Endothelial cell (in vitro differentiated cells): ENCODE data around the gene ACY1. TPM values are rescaled to one million over a fixed set of nuclear protein-coding genes. Genes with fewer than 3 reads are reported as not detected.

Experiments
- DNase-seq: peaks from one replicate; pipeline ENCODE4 v3.0.0; 2021; ENCODE audit warnings: low spot score
- H3K27ac Mint-ChIP-seq: one replicate; pipeline ENCODE4 v1.8.0; 2021; ENCODE audit warnings: mixed read lengths, inconsistent platforms; ENCODE audit not compliant: unreplicated experiment
- H3K27me3 Mint-ChIP-seq: one replicate; pipeline ENCODE4 v1.8.0; 2021; ENCODE audit warnings: mild to moderate bottlenecking, moderate library complexity, mixed read lengths, inconsistent platforms; ENCODE audit not compliant: unreplicated experiment
- H3K36me3 Mint-ChIP-seq: one replicate; pipeline ENCODE4 v1.8.0; 2021; ENCODE audit warnings: mild to moderate bottlenecking, low read depth, mixed read lengths, inconsistent platforms; ENCODE audit not compliant: unreplicated experiment
- H3K4me1 Mint-ChIP-seq: one replicate; pipeline ENCODE4 v1.8.0; 2021; ENCODE audit warnings: mild to moderate bottlenecking, mixed read lengths, inconsistent platforms; ENCODE audit not compliant: unreplicated experiment
- H3K4me3 Mint-ChIP-seq: one replicate; pipeline ENCODE4 v1.8.0; 2021; ENCODE audit warnings: mild to moderate bottlenecking, mixed read lengths, inconsistent platforms; ENCODE audit not compliant: unreplicated experiment
- H3K9me3 Mint-ChIP-seq: one replicate; pipeline ENCODE4 v1.8.0; 2021; ENCODE audit warnings: mixed read lengths, inconsistent platforms; ENCODE audit not compliant: unreplicated experiment
- long read RNA-seq: library from polyadenylated mRNA; unstranded; transcript quantifications from one replicate; pipeline ENCODE4 v2.0.0, GENCODE V29; 2020; ENCODE audit not compliant: unreplicated experiment
- total RNA-seq: library from RNA; stranded (reverse); fragmentation: NEBNext Ultra II Directional; extraction: Animal tissue kit (Norgen Biotek cat#: 25700); gene quantifications from one replicate; pipeline ENCODE4 v1.2.1, GENCODE V29; 2021; ENCODE audit not compliant: unreplicated experiment
- TF ChIP-seq, protein P1 (sequence below): fragments of 200-600 bp; sonication (generic); IDR thresholded peaks from one replicate; pipeline ENCODE4 v1.5.0; 2021; ENCODE audit warnings: antibody characterized with exemption; ENCODE audit not compliant: unreplicated experiment

ACY1 gene
- total RNA-seq, result 19.8 TPM
- long read RNA-seq, transcript ACY1-215 (15 exons, 1,684 nt), result major isoform, 16 of 22 reads
- long read RNA-seq, partial matches to known transcripts, result 0 of 22 reads
- long read RNA-seq, other reads (novel, unspliced or antisense), result 5 of 22 reads

- Mint-ChIP-seq H3K9me3 (no peaks in the 10 kb centered on the region), H3K27ac (peak within 1 kb of the TSS; percentile 74), H3K36me3 (no peaks in the 10 kb centered on the region), H3K4me1 (peaks cover 7% of the 10 kb centered on the region), H3K27me3 (peaks cover 4% of the 10 kb centered on the region), H3K4me3 (peak within 1 kb of the TSS; percentile 90)
- peak; percentile 83 for DNase-seq
- TF ChIP-seq, protein P1, sequence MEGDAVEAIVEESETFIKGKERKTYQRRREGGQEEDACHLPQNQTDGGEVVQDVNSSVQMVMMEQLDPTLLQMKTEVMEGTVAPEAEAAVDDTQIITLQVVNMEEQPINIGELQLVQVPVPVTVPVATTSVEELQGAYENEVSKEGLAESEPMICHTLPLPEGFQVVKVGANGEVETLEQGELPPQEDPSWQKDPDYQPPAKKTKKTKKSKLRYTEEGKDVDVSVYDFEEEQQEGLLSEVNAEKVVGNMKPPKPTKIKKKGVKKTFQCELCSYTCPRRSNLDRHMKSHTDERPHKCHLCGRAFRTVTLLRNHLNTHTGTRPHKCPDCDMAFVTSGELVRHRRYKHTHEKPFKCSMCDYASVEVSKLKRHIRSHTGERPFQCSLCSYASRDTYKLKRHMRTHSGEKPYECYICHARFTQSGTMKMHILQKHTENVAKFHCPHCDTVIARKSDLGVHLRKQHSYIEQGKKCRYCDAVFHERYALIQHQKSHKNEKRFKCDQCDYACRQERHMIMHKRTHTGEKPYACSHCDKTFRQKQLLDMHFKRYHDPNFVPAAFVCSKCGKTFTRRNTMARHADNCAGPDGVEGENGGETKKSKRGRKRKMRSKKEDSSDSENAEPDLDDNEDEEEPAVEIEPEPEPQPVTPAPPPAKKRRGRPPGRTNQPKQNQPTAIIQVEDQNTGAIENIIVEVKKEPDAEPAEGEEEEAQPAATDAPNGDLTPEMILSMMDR, result peak; percentile 32
These were observed at the start of gene ACY1 for GRCh38 chr3:51982838-51983577. TSS of gene ACY1 (plus strand) at chr3:51983535. CDS start at chr3:51984065, 530 bp downstream.

DNA sequence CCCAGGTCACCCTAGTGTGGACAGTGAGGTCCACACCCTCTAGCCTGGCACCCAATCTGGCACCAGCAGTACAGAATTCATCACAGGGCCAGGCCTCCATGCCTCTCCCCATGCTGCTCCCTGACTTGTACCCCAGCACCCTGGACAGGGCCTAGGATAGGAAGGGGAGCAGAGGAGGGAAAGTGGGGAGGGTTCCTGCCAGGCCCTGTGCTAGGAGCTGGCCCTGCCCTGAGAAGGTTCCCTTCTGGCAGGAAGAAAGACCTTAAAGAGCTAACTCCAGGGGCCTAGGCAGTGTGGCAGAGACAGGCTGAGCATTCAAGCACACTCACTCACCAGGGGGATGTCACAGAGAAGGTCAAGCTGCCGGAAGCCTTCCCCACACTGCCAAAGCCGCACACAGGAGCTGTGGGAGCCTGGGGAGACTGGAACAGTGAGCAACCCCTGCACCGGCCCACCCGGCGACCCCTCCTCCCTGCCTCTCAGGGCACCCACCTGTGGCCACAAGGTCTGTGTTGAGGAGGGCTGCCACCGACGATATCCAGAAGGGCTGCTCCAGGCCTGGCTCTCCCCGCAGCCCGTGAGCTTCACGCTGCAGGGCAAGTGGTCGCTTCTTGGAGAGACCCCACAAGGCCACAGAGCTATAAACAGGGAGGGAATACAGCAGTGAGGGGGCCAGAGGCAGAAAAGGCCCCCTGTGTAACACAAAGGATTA, 49.0 kb upstream of the ACY1 start:
- DNase-seq, result no peak
- peaks cover 49% of the 10 kb centered on the region for H3K36me3 Mint-ChIP-seq
- TF ChIP-seq, protein P1, result no peak
- H3K27me3 Mint-ChIP-seq, result peaks cover 4% of the 10 kb centered on the region
- no peak overlapping the region for H3K27ac Mint-ChIP-seq
- H3K4me3 Mint-ChIP-seq, result no peak overlapping the region
- no peaks in the 10 kb centered on the region for H3K9me3 Mint-ChIP-seq
- H3K4me1 Mint-ChIP-seq, result peaks cover 6% of the 10 kb centered on the region

GRCh38 chr3:51934991-51935885, 48.1 kb upstream of the ACY1 start:
- Mint-ChIP-seq H3K9me3 (no peaks in the 10 kb centered on the region), H3K27me3 (peaks cover 2% of the 10 kb centered on the region), H3K4me1 (peaks cover 7% of the 10 kb centered on the region), H3K4me3 (no peak overlapping the region), H3K36me3 (peaks cover 47% of the 10 kb centered on the region), H3K27ac (no peak overlapping the region)
- TF ChIP-seq, protein P1, result no peak
- no peak for DNase-seq

GRCh38 chr3:51935886-51936755, 47.2 kb upstream of the ACY1 start:
- no peaks in the 10 kb centered on the region for H3K9me3 Mint-ChIP-seq
- H3K4me1 Mint-ChIP-seq, result peaks cover 15% of the 10 kb centered on the region
- no peak for DNase-seq
- TF ChIP-seq, protein P1, result no peak
- H3K27ac Mint-ChIP-seq, result no peak overlapping the region
- peaks cover 4% of the 10 kb centered on the region for H3K27me3 Mint-ChIP-seq
- no peak overlapping the region for H3K4me3 Mint-ChIP-seq
- H3K36me3 Mint-ChIP-seq, result peaks cover 47% of the 10 kb centered on the region
